Astrocyte (in vitro differentiated cells and primary cell): ENCODE results near the gene NIPBL. TPM values are rescaled to one million over a fixed set of nuclear protein-coding genes. Genes with fewer than 3 reads are reported as not detected.
"Not testable (repeated sequence)": the region's sequence is repeated elsewhere in the genome, so short reads cannot be mapped to it uniquely, and the experiment has no call there.

ENCODE experiments used
- DNase-seq: peaks from one replicate; pipeline ENCODE4 v3.0.0-alpha.2; 2010; ENCODE audit warnings: low read depth
- FAIRE-seq: peaks from 2 replicates; lab custom pipeline; 2011; peaks lifted over from hg19 to GRCh38; lab: Jason Lieb, UNC
- H2AFZ ChIP-seq: 2 replicates; pipeline ENCODE4 v1.6.0; 2012; ENCODE audit warnings: low read depth, low read length, inconsistent platforms
- H3K27ac ChIP-seq: 2 replicates; pipeline ENCODE4 v1.5.1; 2011; ENCODE audit warnings: low read depth, low read length, inconsistent platforms
- H3K27me3 ChIP-seq: 2 replicates; pipeline ENCODE4 v1.6.0; 2011; ENCODE audit warnings: low read length, inconsistent platforms; ENCODE audit not compliant: insufficient read depth
- H3K36me3 ChIP-seq: 2 replicates; pipeline ENCODE4 v1.5.1; 2011; ENCODE audit warnings: low read length, inconsistent platforms; ENCODE audit not compliant: insufficient read depth
- H3K4me1 ChIP-seq: 2 replicates; pipeline ENCODE4 v1.5.1; 2011; ENCODE audit warnings: low read length, inconsistent platforms; ENCODE audit not compliant: insufficient read depth
- H3K4me2 ChIP-seq: 2 replicates; pipeline ENCODE4 v1.6.0; 2012; ENCODE audit warnings: low read length, inconsistent platforms
- H3K4me3 ChIP-seq: 2 replicates; pipeline ENCODE4 v1.5.1; 2011; ENCODE audit warnings: low read depth, mild to moderate bottlenecking, low read length, inconsistent platforms; ENCODE audit not compliant: insufficient read depth
- H3K79me2 ChIP-seq: 2 replicates; pipeline ENCODE4 v1.6.0; 2012; ENCODE audit warnings: mild to moderate bottlenecking, low read length, inconsistent platforms; ENCODE audit not compliant: insufficient read depth
- H3K9ac ChIP-seq: 2 replicates; pipeline ENCODE4 v1.6.0; 2012; ENCODE audit warnings: mild to moderate bottlenecking, low read length, inconsistent platforms
- H3K9me3 ChIP-seq: 2 replicates; pipeline ENCODE4 v1.5.1; 2012; ENCODE audit warnings: low read depth, mild to moderate bottlenecking, low read length, inconsistent platforms; ENCODE audit not compliant: insufficient read depth
- H4K20me1 ChIP-seq: 2 replicates; pipeline ENCODE4 v1.6.0; 2012; ENCODE audit warnings: low read length, inconsistent platforms; ENCODE audit not compliant: insufficient read depth
- H3K27ac Mint-ChIP-seq: one replicate; pipeline ENCODE4 v1.8.0; 2021; ENCODE audit warnings: mild to moderate bottlenecking, mixed read lengths; ENCODE audit not compliant: unreplicated experiment
- H3K27me3 Mint-ChIP-seq: one replicate; pipeline ENCODE4 v1.8.0; 2021; ENCODE audit warnings: low read depth, mixed read lengths; ENCODE audit not compliant: unreplicated experiment
- H3K36me3 Mint-ChIP-seq: one replicate; pipeline ENCODE4 v1.8.0; 2021; ENCODE audit warnings: low read depth, mixed read lengths; ENCODE audit not compliant: unreplicated experiment
- H3K4me1 Mint-ChIP-seq: one replicate; pipeline ENCODE4 v1.8.0; 2021; ENCODE audit warnings: low read depth, mixed read lengths; ENCODE audit not compliant: unreplicated experiment
- H3K4me3 Mint-ChIP-seq: one replicate; pipeline ENCODE4 v1.8.0; 2021; ENCODE audit warnings: mild to moderate bottlenecking, moderate library complexity, mixed read lengths; ENCODE audit not compliant: unreplicated experiment
- H3K9me3 Mint-ChIP-seq: one replicate; pipeline ENCODE4 v1.8.0; 2021; ENCODE audit warnings: mild to moderate bottlenecking, mixed read lengths; ENCODE audit not compliant: unreplicated experiment
- EZH2 ChIP-seq: IDR thresholded peaks from 2 replicates; pipeline ENCODE4 v1.6.1; 2012; ENCODE audit warnings: mild to moderate bottlenecking, low read length, inconsistent platforms; ENCODE audit not compliant: insufficient read depth
- total RNA-seq: library from RNA; stranded (reverse); gene quantifications from 2 replicates; pipeline ENCODE4 v1.2.1, GENCODE V29; 2021
- TF ChIP-seq, protein P1 (sequence below): IDR thresholded peaks from 2 replicates; pipeline ENCODE4 v1.5.1; 2011; ENCODE audit warnings: low read depth, mild to moderate bottlenecking, inconsistent platforms, low read length, moderate library complexity; ENCODE audit not compliant: insufficient read depth

NIPBL gene
- total RNA-seq, 1 donor from 2014 or later, result 45.3 TPM

DNA sequence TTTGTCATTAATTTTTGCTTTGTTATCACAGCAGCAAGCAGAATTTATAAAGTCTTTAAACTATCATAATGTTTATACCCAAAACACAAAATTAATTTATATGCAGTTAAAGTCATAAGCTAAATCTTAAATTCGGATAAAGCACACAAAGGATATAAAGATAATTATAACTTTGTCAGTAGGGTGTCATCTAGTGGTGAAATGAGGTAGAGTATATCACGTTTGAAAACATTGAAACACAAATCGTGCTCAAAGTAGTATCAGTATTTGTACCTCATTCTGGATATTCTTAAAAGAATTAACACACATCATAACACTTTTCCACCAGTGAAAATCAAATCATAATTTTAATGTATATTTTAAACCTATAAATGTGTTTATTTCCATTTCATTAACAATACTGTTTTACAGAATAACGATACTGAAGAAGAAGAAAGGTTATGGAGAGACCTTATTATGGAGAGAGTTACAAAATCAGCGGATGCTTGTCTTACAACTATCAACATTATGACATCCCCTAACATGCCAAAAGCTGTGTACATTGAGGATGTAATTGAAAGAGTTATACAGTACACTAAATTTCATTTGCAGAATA lies 129.5 kb downstream of the NIPBL start:
- Mint-ChIP-seq H3K36me3 (no peaks in the 10 kb centered on the region), H3K27me3 (no peaks in the 10 kb centered on the region)
- FAIRE-seq, result no peak

DNA sequence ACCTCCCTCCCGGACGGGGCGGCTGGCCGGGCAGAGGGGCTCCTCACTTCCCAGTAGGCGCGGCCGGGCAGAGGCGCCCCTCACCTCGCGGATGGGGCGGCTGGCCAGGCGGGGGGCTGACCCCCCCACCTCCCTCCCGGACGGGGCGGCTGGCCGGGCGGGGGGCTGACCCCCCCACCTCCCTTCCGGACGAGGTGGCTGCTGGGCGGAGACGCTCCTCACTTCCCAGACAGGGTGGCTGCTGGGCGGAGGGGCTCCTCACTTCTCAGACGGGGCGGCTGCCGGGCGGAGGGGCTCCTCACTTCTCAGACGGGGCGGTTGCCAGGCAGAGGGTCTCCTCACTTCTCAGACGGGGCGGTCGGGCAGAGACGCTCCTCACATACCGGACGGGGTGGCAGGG lies 136.6 kb downstream of the NIPBL start:
- H3K9me3 ChIP-seq, FAIRE-seq, H3K4me1 ChIP-seq, H3K27me3 Mint-ChIP-seq, H3K4me3 Mint-ChIP-seq, H4K20me1 ChIP-seq, H3K4me2 ChIP-seq, H3K27ac Mint-ChIP-seq, DNase-seq, H3K79me2 ChIP-seq, H3K27me3 ChIP-seq, H3K27ac ChIP-seq, H2AFZ ChIP-seq, H3K36me3 Mint-ChIP-seq, H3K4me1 Mint-ChIP-seq, H3K4me3 ChIP-seq, H3K9ac ChIP-seq, H3K9me3 Mint-ChIP-seq: not testable (repeated sequence)
- H3K36me3 ChIP-seq, result peaks cover 12% of the 10 kb centered on the region

More for the DNA sequence above, 129.5 kb downstream of the NIPBL start:
- Histone ChIP-seq H3K9ac (no peak overlapping the region), H3K27me3 (no peaks in the 10 kb centered on the region), H3K79me2 (no peaks in the 10 kb centered on the region), H3K4me2 (no peak overlapping the region), H3K36me3 (peaks cover 23% of the 10 kb centered on the region), H4K20me1 (no peaks in the 10 kb centered on the region), H3K9me3 (no peaks in the 10 kb centered on the region), H2AFZ (no peak overlapping the region), H3K4me3 (no peak overlapping the region), H3K4me1 (no peaks in the 10 kb centered on the region), H3K27ac (no peak overlapping the region)
- no peak overlapping the region for H3K27ac Mint-ChIP-seq
- H3K4me1 Mint-ChIP-seq, result no peaks in the 10 kb centered on the region
- TF ChIP-seq, protein P1, sequence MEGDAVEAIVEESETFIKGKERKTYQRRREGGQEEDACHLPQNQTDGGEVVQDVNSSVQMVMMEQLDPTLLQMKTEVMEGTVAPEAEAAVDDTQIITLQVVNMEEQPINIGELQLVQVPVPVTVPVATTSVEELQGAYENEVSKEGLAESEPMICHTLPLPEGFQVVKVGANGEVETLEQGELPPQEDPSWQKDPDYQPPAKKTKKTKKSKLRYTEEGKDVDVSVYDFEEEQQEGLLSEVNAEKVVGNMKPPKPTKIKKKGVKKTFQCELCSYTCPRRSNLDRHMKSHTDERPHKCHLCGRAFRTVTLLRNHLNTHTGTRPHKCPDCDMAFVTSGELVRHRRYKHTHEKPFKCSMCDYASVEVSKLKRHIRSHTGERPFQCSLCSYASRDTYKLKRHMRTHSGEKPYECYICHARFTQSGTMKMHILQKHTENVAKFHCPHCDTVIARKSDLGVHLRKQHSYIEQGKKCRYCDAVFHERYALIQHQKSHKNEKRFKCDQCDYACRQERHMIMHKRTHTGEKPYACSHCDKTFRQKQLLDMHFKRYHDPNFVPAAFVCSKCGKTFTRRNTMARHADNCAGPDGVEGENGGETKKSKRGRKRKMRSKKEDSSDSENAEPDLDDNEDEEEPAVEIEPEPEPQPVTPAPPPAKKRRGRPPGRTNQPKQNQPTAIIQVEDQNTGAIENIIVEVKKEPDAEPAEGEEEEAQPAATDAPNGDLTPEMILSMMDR, result peak; percentile 53
- TF ChIP-seq EZH2, result no peak
- no peaks in the 10 kb centered on the region for H3K9me3 Mint-ChIP-seq
- DNase-seq, result peak; percentile 6
- H3K4me3 Mint-ChIP-seq, result no peak overlapping the region

DNA sequence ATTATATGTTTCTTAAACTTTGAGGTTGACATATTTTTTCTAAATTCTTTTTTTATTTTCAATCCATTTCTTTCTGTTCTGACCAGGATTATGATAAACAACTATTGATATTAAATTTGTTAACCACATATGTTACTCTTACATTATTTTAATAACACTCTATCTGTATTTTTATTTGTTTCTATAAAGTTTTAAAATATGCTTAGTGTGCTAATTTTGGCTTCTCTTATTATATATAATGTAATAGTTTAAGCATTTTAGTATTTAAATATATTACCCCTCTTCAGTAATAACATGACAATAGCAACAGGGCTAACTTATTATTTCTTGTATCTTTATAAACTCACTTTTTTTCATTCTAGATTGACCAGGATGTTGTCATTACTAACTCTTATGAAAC lies 137.8 kb downstream of the NIPBL start:
- H3K4me3 ChIP-seq, result no peak overlapping the region
- H3K36me3 ChIP-seq, result peaks cover 12% of the 10 kb centered on the region
- no peaks in the 10 kb centered on the region for H4K20me1 ChIP-seq
- H3K9ac ChIP-seq, result no peak overlapping the region
- Mint-ChIP-seq H3K4me1 (no peaks in the 10 kb centered on the region), H3K9me3 (no peaks in the 10 kb centered on the region), H3K4me3 (no peak overlapping the region), H3K36me3 (peaks cover 4% of the 10 kb centered on the region), H3K27me3 (no peaks in the 10 kb centered on the region), H3K27ac (no peak overlapping the region)
- H2AFZ ChIP-seq, result no peak overlapping the region
- FAIRE-seq (no peak), DNase-seq (no peak)
- H3K27ac ChIP-seq, result no peak overlapping the region
- H3K4me2 ChIP-seq, result no peak overlapping the region
- peaks cover 3% of the 10 kb centered on the region for H3K4me1 ChIP-seq
- H3K9me3 ChIP-seq, result no peaks in the 10 kb centered on the region
- H3K27me3 ChIP-seq, result no peaks in the 10 kb centered on the region
- TF ChIP-seq EZH2, result no peak
- TF ChIP-seq, protein P1, result no peak
- no peaks in the 10 kb centered on the region for H3K79me2 ChIP-seq
